K562 (cell line): ENCODE results near the gene SCAMP5.

ENCODE experiments used
- EZH2 ChIP-seq: IDR thresholded peaks from 2 replicates; pipeline ENCODE4 v1.6.1; 2012; ENCODE audit warnings: low read depth, mild to moderate bottlenecking, inconsistent platforms, low read length, borderline replicate concordance
- FIP1L1 ChIP-seq: fragments of 200-400 bp; formaldehyde crosslinking; IDR thresholded peaks from 2 replicates; pipeline ENCODE4 v1.6.1; 2018; ENCODE audit warnings: mild to moderate bottlenecking, low read depth, low read length; ENCODE audit not compliant: poor library complexity, severe bottlenecking
- FOS ChIP-seq: IDR thresholded peaks from 3 replicates; pipeline ENCODE4 v1.6.1; 2011; ENCODE audit not compliant: insufficient read length; ENCODE audit errors: extremely low read depth
- MTF1 ChIP-seq: fragments of 250-450 bp; sonication (Bioruptor Pico); IDR thresholded peaks from 2 replicates; pipeline ENCODE4 v1.9.0; 2021; ENCODE audit warnings: moderate library complexity, mild to moderate bottlenecking, inconsistent platforms, borderline replicate concordance
- POLR2A ChIP-seq: fragments of 450-650 bp; conservative IDR thresholded peaks from 2 replicates; pipeline ENCODE4 v1.6.1; 2016
- POLR3G ChIP-seq: IDR thresholded peaks from 2 replicates; pipeline ENCODE4 v1.6.1; 2011; ENCODE audit not compliant: insufficient read length, insufficient replicate concordance; ENCODE audit errors: extremely low read depth
- TARDBP ChIP-seq: fragments of 450-650 bp; IDR thresholded peaks from 2 replicates; pipeline ENCODE4 v1.6.1; 2016
- ZNF354B ChIP-seq: fragments of 250-450 bp; sonication (Bioruptor Pico); IDR thresholded peaks from 2 replicates; pipeline ENCODE4 v1.4.0; 2020

- TF ChIP-seq TARDBP (no peak), FIP1L1 (no peak), MTF1 (CRISPR knock-in tag) (no peak), ZNF354B (CRISPR knock-in tag) (no peak), POLR2A (no peak), FOS (no peak), EZH2 (no peak), POLR3G (no peak)
These were observed 5.8 kb upstream of the SCAMP5 start for GRCh38 chr15:74989527-74989926.
